ENCODE results near the gene FNDC10. TPM values are rescaled to one million over a fixed set of nuclear protein-coding genes. Genes with fewer than 3 reads are reported as not detected.

The FNDC10 gene
- total RNA-seq, 4 donors from 2014 or later = 1.4 to 3.0 (median 2.0) TPM

- H3K36me3 ChIP-seq = peaks cover 0 to 78% (median 4%) of the 10 kb centered on the region in 3 donors
- H3K27ac ChIP-seq = no peak overlapping the region
- no peaks in the 10 kb centered on the region for H3K9me3 ChIP-seq
- H3K4me1 ChIP-seq = peaks cover 0 to 16% (median 5%) of the 10 kb centered on the region in 4 donors
- no peak overlapping the region for H3K4me3 ChIP-seq
- peaks cover 0 to 18% of the 10 kb centered on the region in 2 donors for H3K27me3 ChIP-seq
- TF ChIP-seq POLR2A (IDR thresholded peaks at IDR 0.05) (no peak), EP300 (IDR thresholded peaks at IDR 0.05) (no peak)
- TF ChIP-seq, protein P1, sequence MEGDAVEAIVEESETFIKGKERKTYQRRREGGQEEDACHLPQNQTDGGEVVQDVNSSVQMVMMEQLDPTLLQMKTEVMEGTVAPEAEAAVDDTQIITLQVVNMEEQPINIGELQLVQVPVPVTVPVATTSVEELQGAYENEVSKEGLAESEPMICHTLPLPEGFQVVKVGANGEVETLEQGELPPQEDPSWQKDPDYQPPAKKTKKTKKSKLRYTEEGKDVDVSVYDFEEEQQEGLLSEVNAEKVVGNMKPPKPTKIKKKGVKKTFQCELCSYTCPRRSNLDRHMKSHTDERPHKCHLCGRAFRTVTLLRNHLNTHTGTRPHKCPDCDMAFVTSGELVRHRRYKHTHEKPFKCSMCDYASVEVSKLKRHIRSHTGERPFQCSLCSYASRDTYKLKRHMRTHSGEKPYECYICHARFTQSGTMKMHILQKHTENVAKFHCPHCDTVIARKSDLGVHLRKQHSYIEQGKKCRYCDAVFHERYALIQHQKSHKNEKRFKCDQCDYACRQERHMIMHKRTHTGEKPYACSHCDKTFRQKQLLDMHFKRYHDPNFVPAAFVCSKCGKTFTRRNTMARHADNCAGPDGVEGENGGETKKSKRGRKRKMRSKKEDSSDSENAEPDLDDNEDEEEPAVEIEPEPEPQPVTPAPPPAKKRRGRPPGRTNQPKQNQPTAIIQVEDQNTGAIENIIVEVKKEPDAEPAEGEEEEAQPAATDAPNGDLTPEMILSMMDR (IDR thresholded peaks at IDR 0.05) = no peak
- WGBS, 2 donors = 91 to 92% methylated on average over 34 to 42 of the region's 48 CpGs
- DNase-seq (ENCODE audit: low spot score in 2 of 2) = no peak
These were observed 26.5 kb upstream of the FNDC10 start for GRCh38 chr1:1626207-1627141.

GRCh38 chr1:1625824-1626206, 25.9 kb upstream of the FNDC10 start:
- H3K27ac ChIP-seq = no peak overlapping the region
- peaks cover 0 to 12% (median 3%) of the 10 kb centered on the region in 4 donors for H3K4me1 ChIP-seq
- TF ChIP-seq, protein P1 (IDR thresholded peaks at IDR 0.05) = no peak
- no peak for TF ChIP-seq POLR2A (IDR thresholded peaks at IDR 0.05)
- peaks cover 0 to 85% (median 4%) of the 10 kb centered on the region in 3 donors for H3K36me3 ChIP-seq
- no peak overlapping the region for H3K4me3 ChIP-seq
- no peaks in the 10 kb centered on the region for H3K9me3 ChIP-seq
- WGBS, 2 donors = 92 to 94% methylated on average over 8 of the region's 8 CpGs
- DNase-seq (ENCODE audit: low spot score in 2 of 2) = no peak
- H3K27me3 ChIP-seq = peaks cover 0 to 11% of the 10 kb centered on the region in 2 donors

- Histone ChIP-seq H3K4me1 (peaks cover 0 to 8% (median under 1%) of the 10 kb centered on the region in 4 donors), H3K9me3 (no peaks in the 10 kb centered on the region), H3K36me3 (peaks cover 0 to 87% (median 4%) of the 10 kb centered on the region in 3 donors), H3K27ac (no peak overlapping the region), H3K4me3 (no peak overlapping the region), H3K27me3 (peaks cover 0 to 7% of the 10 kb centered on the region in 2 donors)
- 70 to 90% methylated on average over 6 to 23 of the region's 28 CpGs for WGBS, 2 donors
- DNase-seq (ENCODE audit: low spot score in 2 of 2) = no peak
- TF ChIP-seq POLR2A (IDR thresholded peaks at IDR 0.05) (no peak), EP300 (IDR thresholded peaks at IDR 0.05) (no peak)
- TF ChIP-seq, protein P1 (IDR thresholded peaks at IDR 0.05) = no peak
These were observed 25.5 kb upstream of the FNDC10 start for GRCh38 chr1:1625404-1625775.

DNA sequence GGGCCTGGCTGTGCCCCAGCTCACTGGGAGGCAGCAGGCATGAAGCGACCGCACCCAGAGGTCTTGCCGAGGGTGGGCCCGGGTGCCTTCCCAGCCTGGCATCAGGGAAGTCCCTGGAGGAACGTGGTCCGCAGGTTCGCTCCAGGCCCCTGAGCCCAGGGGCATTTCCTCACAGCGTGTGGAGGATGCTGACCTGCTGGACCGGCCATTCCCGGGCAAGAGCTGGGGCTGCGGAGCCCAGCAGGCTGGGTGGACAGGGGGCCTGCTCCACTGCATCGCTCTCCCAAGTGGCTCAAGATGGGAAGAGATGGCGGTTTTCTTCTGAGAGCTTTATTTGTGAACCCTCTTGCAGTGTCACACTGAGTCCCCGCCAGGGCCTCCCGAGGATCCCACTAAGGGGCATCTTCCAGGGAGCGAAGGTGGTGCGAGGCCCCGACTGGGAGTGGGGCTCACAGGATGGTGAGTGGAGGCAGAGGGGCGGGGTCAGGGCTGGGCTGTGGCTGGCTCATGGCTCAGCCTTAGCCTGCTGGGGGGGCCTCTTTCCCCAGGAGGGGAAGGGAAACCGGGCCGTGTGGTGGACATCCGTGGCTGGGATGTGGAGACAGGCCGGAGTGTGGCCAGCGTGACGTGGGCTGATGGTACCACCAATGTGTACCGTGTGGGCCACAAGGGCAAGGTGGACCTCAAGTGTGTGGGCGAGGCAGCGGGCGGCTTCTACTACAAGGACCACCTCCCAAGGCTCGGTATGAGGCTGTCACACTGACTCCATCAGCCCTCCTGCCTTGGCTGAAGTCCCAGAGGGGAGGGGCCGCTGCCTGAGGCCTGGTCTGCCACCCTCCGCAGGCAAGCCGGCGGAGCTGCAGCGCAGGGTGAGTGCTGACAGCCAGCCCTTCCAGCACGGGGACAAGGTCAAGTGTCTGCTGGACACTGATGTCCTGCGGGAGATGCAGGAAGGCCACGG, 24.8 kb upstream of the FNDC10 start:
- TF ChIP-seq POLR2A (IDR thresholded peaks at IDR 0.05) (no peak), EP300 (IDR thresholded peaks at IDR 0.05) (no peak)
- TF ChIP-seq, protein P1 (IDR thresholded peaks at IDR 0.05) = no peak
- H3K27me3 ChIP-seq = peaks cover 0 to under 1% of the 10 kb centered on the region in 2 donors
- WGBS, 2 donors = 82 to 84% methylated on average over 26 to 34 of the region's 38 CpGs
- H3K27ac ChIP-seq = no peak overlapping the region
- DNase-seq (ENCODE audit: low spot score in 2 of 2) = no peak
- peaks cover 0 to 87% (median 4%) of the 10 kb centered on the region in 3 donors for H3K36me3 ChIP-seq
- H3K4me3 ChIP-seq = no peak overlapping the region
- no peaks in the 10 kb centered on the region for H3K9me3 ChIP-seq
- H3K4me1 ChIP-seq = peaks cover 0 to 6% (median 0%) of the 10 kb centered on the region in 4 donors
